Natural killer cell (primary cell): ENCODE data around the gene ULK1. TPM values are rescaled to one million over a fixed set of nuclear protein-coding genes. Genes with fewer than 3 reads are reported as not detected.

ENCODE experiments used
- ATAC-seq, 3 donors: fragments of 150-1000 bp in 2 of 3; fragments of 200-7000 bp in 1 of 3; cut with Tn5 transposase; 1 replicate in 1 of 3; 2 replicates in 2 of 3; pipeline ENCODE4 v1.10.0; 2021; ENCODE audit warnings: mild to moderate bottlenecking in 2 of 3, moderate library complexity in 2 of 3
- DNase-seq, 2 donors: peaks; one replicate each; pipeline versions ENCODE4 v3.0.0 to v3.0.0-alpha.2; 2013 to 2021; ENCODE audit warnings: mixed read lengths in 1 of 2
- H3K27ac ChIP-seq: one replicate; pipeline ENCODE4 v1.5.1; 2013; ENCODE audit warnings: mild to moderate bottlenecking, low read length
- H3K27me3 ChIP-seq: one replicate; pipeline ENCODE4 v1.6.1; 2013; ENCODE audit warnings: low read length; ENCODE audit not compliant: control insufficient read depth, insufficient read depth
- H3K36me3 ChIP-seq: one replicate; pipeline ENCODE4 v1.6.1; 2013; ENCODE audit warnings: low read length; ENCODE audit not compliant: control insufficient read depth, insufficient read depth
- H3K4me1 ChIP-seq: one replicate; pipeline ENCODE4 v1.6.1; 2013; ENCODE audit warnings: low read length; ENCODE audit not compliant: control insufficient read depth, insufficient read depth
- H3K4me3 ChIP-seq: one replicate; pipeline ENCODE4 v1.5.1; 2013; ENCODE audit warnings: low read length
- H3K9me3 ChIP-seq: one replicate; pipeline ENCODE4 v1.6.1; 2013; ENCODE audit warnings: low read length; ENCODE audit not compliant: control insufficient read depth, insufficient read depth
- H3K27ac Mint-ChIP-seq, 2 donors: one replicate each; pipeline ENCODE4 v1.8.0; 2022; ENCODE audit warnings: mild to moderate bottlenecking in 2 of 2, mixed read lengths in 2 of 2, moderate library complexity in 1 of 2
- H3K27me3 Mint-ChIP-seq, 2 donors: one replicate each; pipeline ENCODE4 v1.8.0; 2022; ENCODE audit warnings: low read depth in 2 of 2, mixed read lengths in 2 of 2
- H3K36me3 Mint-ChIP-seq: one replicate; pipeline ENCODE4 v1.8.0; 2022; ENCODE audit warnings: mixed read lengths
- H3K4me1 Mint-ChIP-seq, 2 donors: one replicate each; pipeline ENCODE4 v1.8.0; 2022; ENCODE audit warnings: mixed read lengths in 2 of 2
- H3K4me3 Mint-ChIP-seq: one replicate; pipeline ENCODE4 v1.8.0; 2022; ENCODE audit warnings: mild to moderate bottlenecking, moderate library complexity, mixed read lengths
- H3K9me3 Mint-ChIP-seq, 2 donors: one replicate each; pipeline ENCODE4 v1.8.0; 2022; ENCODE audit warnings: mixed read lengths in 2 of 2
- CTCF ChIP-seq: fragments of 200-600 bp; IDR thresholded peaks from one replicate; pipeline ENCODE4 v1.8.0; 2022; ENCODE audit warnings: antibody characterized with exemption
- WGBS: methylation state at CpG from one replicate; pipeline ENCODE4 v1.1.7; 2013; ENCODE audit warnings: missing lambda C conversion rate; ENCODE audit not compliant: insufficient coverage; 5-methylcytosine and 5-hydroxymethylcytosine counted together
- intact Hi-C: fragments of 100-400 bp; cut with micrococcal nuclease; formaldehyde crosslinking; loops from one replicate; pipeline ENCODE4 v1.14.2; 2022
- total RNA-seq, 4 donors: library from RNA; stranded (reverse); fragments of 120-200 nt in 1 of 4; gene quantifications; one replicate each; pipeline versions ENCODE4 v1.2.3 to v1.2.4, GENCODE V29; 2013 to 2022

ULK1 gene
- total RNA-seq, 3 donors from 2014 or later (not counting 1 experiment from before 2014, with no cell fraction given), result 99.1 to 142 (median 123) TPM

GRCh38 chr12:131922772-131923171 lies 28.4 kb downstream of the ULK1 start:
- DNase-seq (no peak), ATAC-seq (no peak)
- Mint-ChIP-seq H3K9me3 (no peaks in the 10 kb centered on the region), H3K4me3 (no peak overlapping the region), H3K27me3 (no peaks in the 10 kb centered on the region), H3K27ac (no peak overlapping the region), H3K4me1 (peaks cover 0 to 3% of the 10 kb centered on the region in 2 donors), H3K36me3 (no peaks in the 10 kb centered on the region)
- no peak for TF ChIP-seq CTCF
- Histone ChIP-seq H3K4me1 (peaks cover 13% of the 10 kb centered on the region), H3K27me3 (no peaks in the 10 kb centered on the region), H3K9me3 (no peaks in the 10 kb centered on the region), H3K4me3 (no peak overlapping the region), H3K27ac (no peak overlapping the region), H3K36me3 (peaks cover 5% of the 10 kb centered on the region)
- WGBS, result 91% methylated on average over 13 of the region's 13 CpGs
- intact Hi-C loops, result no loop called here

DNA sequence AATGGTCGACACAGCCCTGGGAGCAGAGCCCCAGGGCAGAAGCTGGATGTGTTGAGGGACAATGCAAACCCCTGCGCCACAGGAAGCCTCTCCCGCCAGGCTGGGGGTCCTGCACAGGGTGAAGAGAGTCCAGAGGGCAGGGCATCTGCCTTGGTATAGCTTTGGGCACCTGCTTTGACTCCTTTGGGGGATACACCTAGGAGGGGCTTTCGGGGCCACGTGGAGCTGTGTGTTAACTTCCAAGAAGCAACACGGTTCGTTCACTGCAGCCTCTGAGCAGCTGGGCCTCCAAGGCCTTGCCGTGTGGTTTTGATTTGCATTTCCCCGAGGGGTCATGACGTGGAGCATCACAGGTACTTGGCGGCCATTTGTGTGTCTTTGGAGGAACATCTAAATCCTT lies 28.8 kb downstream of the ULK1 start:
- H3K27ac ChIP-seq, result no peak overlapping the region
- ATAC-seq, result no peak
- H3K36me3 Mint-ChIP-seq, result no peaks in the 10 kb centered on the region

GRCh38 chr12:131927110-131928079 lies 33.0 kb downstream of the ULK1 start:
- peaks cover 9 to 23% of the 10 kb centered on the region in 2 donors for H3K4me1 Mint-ChIP-seq
- intact Hi-C loops, result no loop called here
- no peaks in the 10 kb centered on the region for H3K27me3 Mint-ChIP-seq
- TF ChIP-seq CTCF, result no peak
- Histone ChIP-seq H3K4me1 (peaks cover 30% of the 10 kb centered on the region), H3K27ac (no peak overlapping the region), H3K27me3 (no peaks in the 10 kb centered on the region), H3K4me3 (no peak overlapping the region), H3K36me3 (peaks cover 7% of the 10 kb centered on the region), H3K9me3 (no peaks in the 10 kb centered on the region)
- DNase-seq (no peak), ATAC-seq (no peak)
- H3K9me3 Mint-ChIP-seq, result no peaks in the 10 kb centered on the region
- peak overlapping the region; percentile 94 for H3K4me3 Mint-ChIP-seq
- peak overlapping the region in 1 of 2 donors; percentile 95 for H3K27ac Mint-ChIP-seq
- WGBS, result 80% methylated on average over 23 of the region's 24 CpGs
- no peaks in the 10 kb centered on the region for H3K36me3 Mint-ChIP-seq

More for the DNA sequence above, 28.8 kb downstream of the ULK1 start:
- no peaks in the 10 kb centered on the region for H3K27me3 Mint-ChIP-seq
- WGBS, result 62% methylated on average over 10 of the region's 11 CpGs
- Histone ChIP-seq H3K9me3 (no peaks in the 10 kb centered on the region), H3K4me1 (peaks cover 18% of the 10 kb centered on the region), H3K27me3 (no peaks in the 10 kb centered on the region), H3K4me3 (no peak overlapping the region), H3K36me3 (peaks cover 5% of the 10 kb centered on the region)
- TF ChIP-seq CTCF, result no peak
- no peak overlapping the region for H3K27ac Mint-ChIP-seq
- no peaks in the 10 kb centered on the region for H3K9me3 Mint-ChIP-seq
- intact Hi-C loops, result no loop called here
- no peak overlapping the region for H3K4me3 Mint-ChIP-seq
- DNase-seq, result no peak
- peaks cover 0 to 7% of the 10 kb centered on the region in 2 donors for H3K4me1 Mint-ChIP-seq
